Stimulated activated CD8-positive, alpha-beta memory T cell treated with anti-CD3 and anti-CD28 coated beads, Interleukin-2, amount 100 ng/mL, for 1 hour (primary cell): ENCODE results near the gene SCNN1A.

ENCODE experiments used
- DNase-seq, 2 donors: peaks; one replicate each; pipeline ENCODE4 v3.0.0-alpha.2; 2020; ENCODE audit warnings: low read depth in 2 of 2

The SCNN1A gene

DNA sequence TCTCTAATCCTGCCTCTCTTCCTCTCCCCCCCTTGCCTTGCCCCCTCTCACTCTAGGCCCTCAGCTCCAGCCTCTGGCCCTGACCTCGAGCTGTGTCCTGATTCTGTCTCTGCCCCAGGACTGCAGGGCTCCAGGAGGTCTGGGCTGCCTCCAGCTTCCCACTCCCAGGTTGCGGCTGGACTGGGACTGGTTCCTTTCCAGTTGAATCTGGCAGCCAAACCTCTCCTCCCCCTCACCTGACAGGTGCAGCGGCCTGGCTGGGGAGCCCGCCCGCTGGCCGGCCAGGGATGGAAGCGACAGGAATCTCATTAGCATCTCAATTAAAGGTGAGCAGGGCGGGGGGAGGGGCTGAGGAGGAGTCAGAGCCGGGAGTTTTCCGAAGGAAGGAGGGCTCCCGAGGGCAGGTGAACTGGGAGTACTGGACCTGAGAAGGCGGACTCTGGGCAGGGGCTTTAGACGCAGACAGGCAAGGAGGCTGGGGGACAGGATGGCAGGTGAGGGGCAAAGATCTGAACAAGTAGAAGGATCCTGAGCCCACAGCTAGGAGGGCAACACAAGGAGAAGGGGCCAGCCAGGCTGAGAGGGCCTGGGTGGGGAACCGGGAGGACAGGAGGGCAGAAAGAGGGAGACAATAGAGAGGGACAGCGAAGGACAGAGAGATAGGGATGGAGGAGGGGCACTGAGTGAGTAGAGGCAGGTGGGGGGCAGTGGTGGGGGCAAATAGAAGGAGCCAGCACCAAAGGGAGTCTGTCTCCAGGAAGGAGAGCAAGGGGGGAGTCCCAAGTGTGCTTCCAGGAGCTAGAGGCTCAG lies at the start of gene SCNN1A:
SCNN1A (minus strand) TSS at position 295 of the 810 bp plus-strand sequence. CDS start 780 bp downstream, outside the sequence.
- DNase-seq: no peak

GRCh38 chr12:6424866-6425265 lies 49.5 kb upstream of the SCNN1A start:
- DNase-seq: no peak

DNA sequence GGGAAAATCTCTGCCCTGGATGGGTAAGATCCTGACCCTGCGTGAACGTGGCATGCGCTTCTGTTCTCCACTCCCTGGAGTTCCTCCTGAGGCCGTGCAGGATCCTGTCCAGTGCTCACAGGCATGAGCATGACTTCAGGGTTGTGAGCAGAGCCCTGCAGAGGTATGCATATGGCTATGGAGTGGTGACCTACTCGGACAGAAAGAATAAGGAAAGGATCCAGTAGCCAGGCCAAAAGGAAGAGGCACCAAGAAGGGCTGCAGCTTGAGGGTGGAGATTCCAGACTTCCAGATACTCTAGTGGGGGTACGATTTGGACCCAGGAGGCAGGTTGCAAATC lies 48.6 kb upstream of the SCNN1A start:
- DNase-seq: no peak

DNA sequence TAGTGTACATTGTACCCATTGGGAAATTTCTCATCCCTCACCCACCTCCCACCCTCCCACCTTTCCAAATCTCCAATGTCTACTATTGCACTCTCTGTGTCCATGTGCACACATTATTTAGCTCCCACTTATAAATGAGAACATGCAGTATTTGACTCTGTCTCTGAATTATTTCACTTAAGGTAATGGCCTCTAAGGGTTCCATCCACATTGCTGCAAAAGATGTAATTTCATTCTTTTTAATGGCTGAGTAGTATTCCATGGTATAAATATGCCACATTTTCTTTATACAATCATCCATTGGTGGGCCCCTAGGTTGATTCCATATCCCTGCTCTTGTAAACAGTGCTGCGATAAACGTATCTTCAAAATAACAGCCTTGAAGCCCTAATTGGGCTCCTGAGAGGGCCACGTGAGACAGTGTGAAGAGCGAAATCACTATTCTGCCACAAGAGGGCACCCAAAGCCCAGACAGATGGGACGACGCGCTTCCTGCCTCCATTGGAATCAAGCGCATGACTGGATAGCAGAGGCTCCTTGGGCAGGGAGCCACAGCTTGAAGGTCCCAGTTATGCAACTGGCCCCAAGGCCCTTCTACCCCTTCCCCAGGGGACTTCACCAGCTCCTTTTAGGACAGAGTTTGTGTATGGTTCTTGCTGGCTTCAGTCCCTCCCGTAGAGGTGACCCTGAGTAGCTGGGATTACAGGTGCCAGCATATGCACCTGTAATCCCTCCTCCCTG lies 48.1 kb upstream of the SCNN1A start:
- DNase-seq: peak; percentile 41 to 62

- no peak for DNase-seq
Observed at GRCh38 chr12:6420364-6420763, 45.0 kb upstream of the SCNN1A start.

GRCh38 chr12:6418796-6419195 lies 43.4 kb upstream of the SCNN1A start:
- no peak for DNase-seq

DNA sequence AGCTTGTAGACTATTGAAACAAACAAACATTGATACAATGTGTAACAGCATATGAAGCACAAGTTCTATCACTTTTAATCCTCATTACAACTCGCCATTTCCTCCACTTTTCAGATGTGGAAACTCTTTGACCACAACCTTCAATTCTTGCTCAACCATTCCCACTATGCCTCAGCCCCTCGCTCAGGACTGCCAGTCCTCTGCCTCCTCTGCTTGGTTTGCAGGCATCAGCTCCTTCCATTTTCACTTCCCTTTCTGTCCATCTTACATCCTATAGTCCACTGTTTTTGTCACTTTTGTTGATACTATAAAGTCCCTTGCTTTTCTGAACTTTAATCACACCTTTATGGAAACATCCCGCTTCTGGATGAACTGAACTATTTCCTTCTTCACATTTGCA lies 41.2 kb upstream of the SCNN1A start:
- no peak for DNase-seq

DNA sequence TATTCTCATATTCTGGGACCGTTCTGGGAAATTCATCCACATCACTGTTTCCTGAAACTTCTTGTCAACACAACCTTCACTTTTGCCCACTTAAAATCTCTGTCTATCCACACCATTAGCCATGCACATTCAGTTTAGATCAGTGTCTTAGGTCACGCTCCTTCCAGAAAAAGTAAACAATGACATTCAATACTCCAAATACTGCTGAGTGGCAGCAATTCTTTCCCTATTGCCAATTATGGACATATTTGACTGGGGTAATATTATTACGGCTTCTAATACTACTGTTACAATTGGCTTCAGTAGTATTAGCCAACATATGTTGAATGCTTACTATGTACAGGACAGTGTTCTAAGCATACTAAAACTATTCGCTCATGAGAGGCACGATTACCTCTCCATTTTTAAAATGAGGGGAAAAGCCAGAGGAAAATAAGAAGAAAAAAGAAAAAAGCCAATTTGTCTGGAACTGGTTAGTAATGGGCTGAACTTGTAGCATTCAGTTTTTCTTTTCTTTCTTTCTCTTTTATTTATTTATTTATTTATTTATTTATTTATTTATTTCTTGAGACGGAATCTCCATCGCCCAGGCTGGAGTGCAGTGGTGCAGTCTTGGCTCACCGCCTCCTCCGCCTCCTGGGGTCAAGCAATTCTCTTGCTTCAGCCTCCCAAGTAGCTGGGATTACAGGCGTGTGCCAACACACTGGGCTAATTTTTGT lies 32.0 kb upstream of the SCNN1A start:
- DNase-seq: no peak

DNA sequence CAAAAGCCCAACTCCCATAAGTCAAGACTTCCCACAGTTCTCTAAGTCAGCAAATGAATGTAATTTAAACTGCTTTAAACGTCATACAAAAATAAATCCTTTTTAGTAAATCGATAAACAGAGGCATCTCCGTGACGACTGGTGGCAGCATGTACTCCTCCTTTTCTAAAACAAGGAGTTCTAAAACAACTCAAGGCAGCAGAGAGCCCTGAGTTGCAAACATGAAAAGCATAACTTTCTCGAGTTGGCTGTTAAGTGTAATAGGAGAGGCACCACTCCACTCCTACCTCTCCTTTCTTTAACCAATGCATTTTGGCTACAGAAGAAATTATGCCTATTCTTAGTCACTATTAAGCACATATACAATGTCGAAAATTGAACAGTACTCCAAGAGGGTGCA lies 30.6 kb upstream of the SCNN1A start:
- DNase-seq: no peak

DNA sequence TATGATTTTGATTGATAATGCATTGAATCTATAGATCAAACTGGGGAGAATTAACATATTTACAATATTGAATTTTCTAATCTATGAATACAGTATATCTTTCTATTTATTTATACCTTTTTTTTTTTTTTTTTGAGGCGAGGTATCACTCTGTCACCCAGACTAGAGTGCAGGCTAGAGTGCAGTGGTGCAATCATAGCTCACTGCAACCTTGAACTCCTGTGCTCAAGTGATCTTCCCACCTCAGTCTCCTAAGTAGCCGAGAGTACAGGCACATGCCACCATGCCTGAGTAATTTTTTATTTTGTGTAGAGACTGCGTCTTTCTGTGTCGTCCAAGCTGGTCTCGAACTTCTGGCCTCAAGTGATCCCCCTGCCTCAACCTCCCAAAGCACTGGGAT lies 29.0 kb upstream of the SCNN1A start:
- DNase-seq: no peak

DNA sequence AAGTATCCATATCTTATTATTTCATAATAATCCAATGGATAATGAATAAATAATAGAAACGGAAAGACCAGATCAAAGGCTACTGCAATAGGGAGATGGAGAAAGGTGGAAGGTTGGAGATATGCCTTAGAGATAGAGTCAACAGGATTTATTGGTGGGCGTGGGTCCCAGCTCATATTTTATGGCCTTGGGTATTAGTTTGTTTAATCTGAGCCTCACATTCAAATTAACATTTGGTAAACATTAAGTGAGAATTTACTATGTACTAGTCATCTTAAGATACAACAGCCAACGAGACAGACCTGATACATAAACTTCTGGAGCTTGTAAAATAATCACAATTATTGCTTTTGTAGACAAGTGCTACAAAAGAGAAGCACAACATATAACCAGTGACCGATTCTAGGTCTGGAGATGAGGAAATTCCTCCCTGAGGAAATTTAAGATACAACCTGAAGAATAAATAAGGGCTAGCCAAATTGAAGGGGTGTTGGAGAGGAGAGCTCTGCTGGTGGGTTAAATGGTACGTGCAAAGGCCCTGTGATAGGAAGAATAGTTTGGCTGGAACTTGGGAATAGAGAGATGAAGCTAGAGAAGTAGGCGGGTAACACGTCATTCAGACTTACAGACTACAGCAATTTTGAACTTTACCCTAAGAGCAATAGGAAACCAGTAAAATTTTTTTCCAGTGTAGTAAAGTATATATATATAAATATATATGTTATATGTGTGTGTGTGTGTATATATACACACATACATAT lies 24.7 kb upstream of the SCNN1A start:
- no peak for DNase-seq

DNA sequence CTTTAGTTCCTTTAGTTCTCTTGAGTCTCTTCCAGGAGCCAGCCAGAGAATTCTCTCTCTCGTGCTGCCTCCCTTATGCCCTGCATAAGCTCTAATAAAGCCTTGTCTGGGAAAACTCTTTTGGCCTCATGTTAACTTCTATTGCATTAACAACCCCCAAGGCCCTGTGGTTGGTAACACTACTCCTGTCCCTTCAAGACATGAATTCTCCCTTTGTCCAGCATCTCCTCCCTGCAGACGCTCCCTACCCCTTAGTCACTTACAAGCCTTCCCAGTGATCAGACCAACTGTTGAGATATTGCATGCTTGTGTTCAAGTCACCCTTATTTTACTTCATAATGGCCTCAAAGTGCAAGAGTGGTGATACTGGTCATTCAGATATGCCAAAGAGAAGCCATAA lies 20.7 kb upstream of the SCNN1A start:
- no peak for DNase-seq

DNA sequence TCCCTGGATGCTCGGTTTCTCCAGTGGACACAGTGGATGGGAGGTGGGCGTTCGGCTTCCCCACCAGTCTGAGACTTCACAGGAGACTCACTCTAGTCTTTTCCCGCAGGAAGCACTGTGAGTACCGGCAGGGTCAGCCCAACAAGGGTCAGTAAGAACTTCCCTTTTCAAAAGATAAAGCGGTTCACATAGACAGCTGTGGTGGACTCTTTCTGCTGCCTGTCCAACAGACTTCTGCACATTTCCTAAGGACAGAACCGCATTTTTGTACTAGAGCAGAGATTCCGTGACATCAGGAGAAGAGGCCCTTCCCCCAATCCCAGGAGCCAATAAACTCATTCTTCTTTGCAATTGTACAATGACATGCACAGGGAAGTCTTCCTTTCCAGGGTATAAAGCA lies 19.0 kb upstream of the SCNN1A start:
- DNase-seq: no peak

DNA sequence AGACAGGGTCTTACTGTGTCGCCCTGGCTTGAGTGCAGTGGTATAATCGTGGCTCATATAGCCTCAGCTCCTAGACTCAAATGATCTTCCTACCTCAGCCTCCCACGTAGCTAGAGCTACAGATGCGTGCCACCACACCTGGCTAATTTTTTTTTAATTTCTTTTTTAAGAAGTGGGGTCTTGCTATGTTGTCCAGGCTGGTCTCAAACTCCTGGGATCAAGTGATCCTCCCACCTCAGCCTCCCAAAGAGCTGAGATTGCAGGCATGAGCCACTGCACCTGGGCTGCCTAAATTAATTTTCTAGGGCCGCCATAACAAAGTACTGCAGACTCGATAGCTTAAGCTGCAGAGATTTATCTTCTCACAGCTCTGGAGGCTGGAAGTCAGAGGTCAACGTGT lies 17.7 kb upstream of the SCNN1A start:
- DNase-seq: no peak

- no peak for DNase-seq
Observed at GRCh38 chr12:6392504-6392903, 17.1 kb upstream of the SCNN1A start.

DNA sequence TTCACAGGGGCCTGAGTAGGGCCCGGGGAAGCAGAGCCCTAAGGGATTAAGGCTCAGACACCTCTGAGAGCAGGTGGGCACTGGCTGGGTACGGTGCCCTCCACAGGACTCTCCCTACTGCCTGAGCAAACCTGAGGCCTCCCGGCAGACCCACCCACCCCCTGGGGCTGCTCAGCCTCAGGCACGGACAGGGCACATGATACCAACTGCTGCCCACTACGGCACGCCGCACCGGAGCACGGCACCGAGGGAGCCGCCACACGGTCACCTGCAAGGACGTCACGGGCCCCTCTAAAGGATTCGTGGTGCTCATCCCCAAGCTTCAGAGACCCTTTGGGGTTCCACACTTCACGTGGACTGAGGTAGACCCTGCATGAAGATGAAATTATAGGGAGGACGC lies 15.7 kb upstream of the SCNN1A start:
- DNase-seq: no peak

GRCh38 chr12:6390084-6390799 lies 14.9 kb upstream of the SCNN1A start:
- no peak for DNase-seq

GRCh38 chr12:6387541-6387940 lies 12.2 kb upstream of the SCNN1A start:
- DNase-seq: no peak

DNA sequence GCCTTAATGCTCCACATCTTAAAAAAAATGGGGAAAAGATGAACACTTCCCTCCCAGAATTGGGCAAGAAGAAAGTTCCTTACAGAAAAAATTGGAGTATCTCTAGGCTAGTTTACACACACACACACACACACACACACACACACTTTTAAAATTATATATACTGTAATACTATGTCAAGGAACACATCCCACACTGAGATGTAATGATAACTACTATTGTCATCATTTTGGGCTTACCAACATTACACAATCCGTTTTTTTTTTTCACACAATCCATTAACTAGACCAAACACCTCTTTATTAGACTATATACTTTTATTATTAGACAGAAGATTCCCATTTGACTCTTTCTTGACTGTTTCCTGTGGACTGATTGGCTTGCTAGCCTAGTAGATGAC lies 11.1 kb upstream of the SCNN1A start:
- DNase-seq: no peak

DNA sequence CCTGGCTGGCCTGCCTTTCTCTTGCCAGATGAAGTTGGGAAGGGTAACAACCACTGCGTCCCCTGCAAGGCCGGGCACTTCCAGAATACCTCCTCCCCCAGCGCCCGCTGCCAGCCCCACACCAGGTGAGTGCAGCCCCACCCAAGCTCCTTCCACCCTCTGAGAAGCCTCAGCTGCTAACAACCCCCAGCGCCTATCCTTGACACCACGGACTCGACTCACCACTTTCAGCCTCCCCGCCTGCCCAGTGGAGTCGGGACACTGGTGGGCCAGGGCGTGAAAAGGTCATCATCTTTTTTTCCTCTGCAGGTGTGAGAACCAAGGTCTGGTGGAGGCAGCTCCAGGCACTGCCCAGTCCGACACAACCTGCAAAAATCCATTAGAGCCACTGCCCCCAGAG lies 10.7 kb upstream of the SCNN1A start:
- DNase-seq: no peak
